ENCODE measurements around the gene USO1. TPM values are rescaled to one million over a fixed set of nuclear protein-coding genes. Genes with fewer than 3 reads are reported as not detected.

The USO1 gene
- total and polyA plus RNA-seq, 3 experiments from 2014 or later = 33.5 to 41.5 (median 39.9) TPM

- H3K4me3 Mint-ChIP-seq = peak overlapping the region; percentile 93 to 100 (median 98)
- peaks cover 0 to 17% (median 0%) of the 10 kb centered on the region in 3 donors for H3K36me3 Mint-ChIP-seq
- ChIA-PET POLR2A (interaction anchor here (0.6 to 0.8 kb wide), 2 partner anchors 20 to 212 kb away, joined by 3 to 4 read pairs; partner anchors contain the start of genes RCHY1 and THAP6), CTCF (no interaction called here)
- peaks cover 48 to 80% (median 63%) of the 10 kb centered on the region in 3 donors for H3K4me1 Mint-ChIP-seq
- H3K9me3 Mint-ChIP-seq = peaks cover 0 to 2% (median 0%) of the 10 kb centered on the region in 5 donors
- no peaks in the 10 kb centered on the region for H3K36me3 ChIP-seq (ENCODE audit: insufficient read depth, low read length)
- H3K4me1 ChIP-seq (ENCODE audit: insufficient read depth, low read length) = peaks cover 37% of the 10 kb centered on the region
- no peak overlapping the region for H3K27ac ChIP-seq (ENCODE audit: low read depth, low read length)
- DNase-seq = no peak
- H3K27ac Mint-ChIP-seq = peak overlapping the region; percentile 3 to 98 (median 62)
- no peaks in the 10 kb centered on the region for H3K9me3 ChIP-seq (ENCODE audit: low read length)
- H3K27me3 ChIP-seq (ENCODE audit: insufficient read depth, low read length, poor library complexity, severe bottlenecking) = no peaks in the 10 kb centered on the region
- H3K4me3 ChIP-seq (ENCODE audit: low read length) = peak overlapping the region; percentile 36
- H3K27me3 Mint-ChIP-seq = peaks cover 0 to 4% of the 10 kb centered on the region in 2 donors
These were observed 2.2 kb downstream of the USO1 start for GRCh38 chr4:75726577-75726976.

- CTCF ChIA-PET = interaction anchor here (1.2 kb wide), 2 partner anchors 38 to 121 kb away, joined by 3 read pairs; no protein-coding TSS in a partner anchor
- Histone ChIP-seq H3K27me3 (ENCODE audit: insufficient read depth, low read length, poor library complexity, severe bottlenecking) (no peaks in the 10 kb centered on the region), H3K4me3 (ENCODE audit: low read length) (peak overlapping the region; percentile 36), H3K36me3 (ENCODE audit: insufficient read depth, low read length) (no peaks in the 10 kb centered on the region), H3K4me1 (ENCODE audit: insufficient read depth, low read length) (peaks cover 37% of the 10 kb centered on the region), H3K9me3 (ENCODE audit: low read length) (no peaks in the 10 kb centered on the region), H3K27ac (ENCODE audit: low read depth, low read length) (no peak overlapping the region)
- peaks cover 0 to 17% (median 0%) of the 10 kb centered on the region in 3 donors for H3K36me3 Mint-ChIP-seq
- peaks cover 0 to 4% of the 10 kb centered on the region in 2 donors for H3K27me3 Mint-ChIP-seq
- no peak for DNase-seq
- H3K9me3 Mint-ChIP-seq = peaks cover 0 to 2% (median 0%) of the 10 kb centered on the region in 5 donors
- H3K4me3 Mint-ChIP-seq = peak overlapping the region; percentile 93 to 100 (median 98)
- POLR2A ChIA-PET = interaction anchor here (0.6 to 0.8 kb wide), 2 partner anchors 20 to 213 kb away, joined by 3 to 4 read pairs; partner anchors contain the start of genes RCHY1 and THAP6
- H3K27ac Mint-ChIP-seq = peak overlapping the region; percentile 3 to 98 (median 62)
- H3K4me1 Mint-ChIP-seq = peaks cover 47 to 78% (median 61%) of the 10 kb centered on the region in 3 donors
These were observed 2.7 kb downstream of the USO1 start for GRCh38 chr4:75727073-75727472.

- DNase-seq = no peak
- H3K27ac ChIP-seq (ENCODE audit: low read depth, low read length) = no peak overlapping the region
- H3K9me3 ChIP-seq (ENCODE audit: low read length) = no peaks in the 10 kb centered on the region
- CTCF ChIA-PET = no interaction called here
- H3K4me3 ChIP-seq (ENCODE audit: low read length) = no peak overlapping the region
- peaks cover 27% of the 10 kb centered on the region for H3K4me1 ChIP-seq (ENCODE audit: insufficient read depth, low read length)
- POLR2A ChIA-PET = no interaction called here
- no peak overlapping the region for H3K27ac Mint-ChIP-seq
- no peaks in the 10 kb centered on the region for H3K27me3 Mint-ChIP-seq
- H3K27me3 ChIP-seq (ENCODE audit: insufficient read depth, low read length, poor library complexity, severe bottlenecking) = no peaks in the 10 kb centered on the region
- H3K4me1 Mint-ChIP-seq = peaks cover 41 to 71% (median 62%) of the 10 kb centered on the region in 3 donors
- H3K36me3 ChIP-seq (ENCODE audit: insufficient read depth, low read length) = no peaks in the 10 kb centered on the region
- no peak overlapping the region for H3K4me3 Mint-ChIP-seq
- peaks cover 0 to 11% (median 4%) of the 10 kb centered on the region in 3 donors for H3K36me3 Mint-ChIP-seq
- no peaks in the 10 kb centered on the region for H3K9me3 Mint-ChIP-seq
These were observed 5.5 kb downstream of the USO1 start for GRCh38 chr4:75729836-75730235.

GRCh38 chr4:75733369-75733768 lies 9.0 kb downstream of the USO1 start:
- H3K36me3 ChIP-seq (ENCODE audit: insufficient read depth, low read length) = no peaks in the 10 kb centered on the region
- ChIA-PET CTCF (interaction anchor here (1.8 kb wide), 1 partner anchor 9 kb away, joined by 6 read pairs; the partner anchor contains the start of gene USO1), POLR2A (interaction anchor here (0.6 kb wide), 1 partner anchor 223 kb away, joined by 4 read pairs; no protein-coding TSS in a partner anchor)
- Mint-ChIP-seq H3K4me1 (peaks cover 29 to 60% (median 51%) of the 10 kb centered on the region in 3 donors), H3K27me3 (no peaks in the 10 kb centered on the region), H3K9me3 (no peaks in the 10 kb centered on the region), H3K4me3 (no peak overlapping the region), H3K36me3 (peaks cover 4 to 8% (median 6%) of the 10 kb centered on the region in 3 donors), H3K27ac (peak overlapping the region in 3 of 8 donors; percentile 0 to 21 (median 4))
- H3K27me3 ChIP-seq (ENCODE audit: insufficient read depth, low read length, poor library complexity, severe bottlenecking) = no peaks in the 10 kb centered on the region
- H3K4me3 ChIP-seq (ENCODE audit: low read length) = no peak overlapping the region
- H3K4me1 ChIP-seq (ENCODE audit: insufficient read depth, low read length) = no peaks in the 10 kb centered on the region
- no peak for DNase-seq
- H3K9me3 ChIP-seq (ENCODE audit: low read length) = no peaks in the 10 kb centered on the region
- no peak overlapping the region for H3K27ac ChIP-seq (ENCODE audit: low read depth, low read length)

- Histone ChIP-seq H3K4me1 (ENCODE audit: insufficient read depth, low read length) (no peaks in the 10 kb centered on the region), H3K27ac (ENCODE audit: low read depth, low read length) (no peak overlapping the region), H3K4me3 (ENCODE audit: low read length) (no peak overlapping the region), H3K36me3 (ENCODE audit: insufficient read depth, low read length) (no peaks in the 10 kb centered on the region), H3K9me3 (ENCODE audit: low read length) (no peaks in the 10 kb centered on the region), H3K27me3 (ENCODE audit: insufficient read depth, low read length, poor library complexity, severe bottlenecking) (no peaks in the 10 kb centered on the region)
- H3K36me3 Mint-ChIP-seq = peaks cover 4 to 7% (median 6%) of the 10 kb centered on the region in 3 donors
- H3K4me3 Mint-ChIP-seq = no peak overlapping the region
- DNase-seq = no peak
- no peaks in the 10 kb centered on the region for H3K27me3 Mint-ChIP-seq
- ChIA-PET POLR2A (no interaction called here), CTCF (no interaction called here)
- H3K4me1 Mint-ChIP-seq = peaks cover 25 to 50% (median 41%) of the 10 kb centered on the region in 3 donors
- H3K27ac Mint-ChIP-seq = peak overlapping the region in 1 of 8 donors; percentile 42
- no peaks in the 10 kb centered on the region for H3K9me3 Mint-ChIP-seq
These were observed 11.1 kb downstream of the USO1 start for GRCh38 chr4:75735525-75735924.

GRCh38 chr4:75736862-75737261 lies 12.5 kb downstream of the USO1 start:
- peaks cover 4 to 7% (median 6%) of the 10 kb centered on the region in 3 donors for H3K36me3 Mint-ChIP-seq
- H3K4me3 ChIP-seq (ENCODE audit: low read length) = no peak overlapping the region
- no peaks in the 10 kb centered on the region for H3K9me3 Mint-ChIP-seq
- H3K4me1 ChIP-seq (ENCODE audit: insufficient read depth, low read length) = no peaks in the 10 kb centered on the region
- peak overlapping the region in 1 of 8 donors; percentile 26 for H3K27ac Mint-ChIP-seq
- DNase-seq = no peak
- no peaks in the 10 kb centered on the region for H3K36me3 ChIP-seq (ENCODE audit: insufficient read depth, low read length)
- no peaks in the 10 kb centered on the region for H3K27me3 ChIP-seq (ENCODE audit: insufficient read depth, low read length, poor library complexity, severe bottlenecking)
- POLR2A ChIA-PET = no interaction called here
- no peaks in the 10 kb centered on the region for H3K27me3 Mint-ChIP-seq
- peaks cover 26 to 52% (median 41%) of the 10 kb centered on the region in 3 donors for H3K4me1 Mint-ChIP-seq
- no peak overlapping the region for H3K4me3 Mint-ChIP-seq
- H3K9me3 ChIP-seq (ENCODE audit: low read length) = no peaks in the 10 kb centered on the region
- no peak overlapping the region for H3K27ac ChIP-seq (ENCODE audit: low read depth, low read length)
- CTCF ChIA-PET = no interaction called here

GRCh38 chr4:75737398-75737797 lies 13.0 kb downstream of the USO1 start:
- Mint-ChIP-seq H3K4me1 (peaks cover 26 to 52% (median 37%) of the 10 kb centered on the region in 3 donors), H3K27me3 (no peaks in the 10 kb centered on the region), H3K4me3 (no peak overlapping the region), H3K9me3 (no peaks in the 10 kb centered on the region), H3K36me3 (peaks cover 4 to 10% (median 7%) of the 10 kb centered on the region in 3 donors), H3K27ac (peak overlapping the region in 1 of 8 donors; percentile 59)
- no peak for DNase-seq
- no peaks in the 10 kb centered on the region for H3K36me3 ChIP-seq (ENCODE audit: insufficient read depth, low read length)
- ChIA-PET CTCF (no interaction called here), POLR2A (no interaction called here)
- no peak overlapping the region for H3K27ac ChIP-seq (ENCODE audit: low read depth, low read length)
- H3K4me3 ChIP-seq (ENCODE audit: low read length) = no peak overlapping the region
- H3K27me3 ChIP-seq (ENCODE audit: insufficient read depth, low read length, poor library complexity, severe bottlenecking) = no peaks in the 10 kb centered on the region
- no peaks in the 10 kb centered on the region for H3K4me1 ChIP-seq (ENCODE audit: insufficient read depth, low read length)
- H3K9me3 ChIP-seq (ENCODE audit: low read length) = no peaks in the 10 kb centered on the region

- H3K4me1 Mint-ChIP-seq = peaks cover 21 to 46% (median 25%) of the 10 kb centered on the region in 3 donors
- no peak for DNase-seq
- Histone ChIP-seq H3K27me3 (ENCODE audit: insufficient read depth, low read length, poor library complexity, severe bottlenecking) (no peaks in the 10 kb centered on the region), H3K27ac (ENCODE audit: low read depth, low read length) (no peak overlapping the region), H3K4me3 (ENCODE audit: low read length) (no peak overlapping the region), H3K9me3 (ENCODE audit: low read length) (no peaks in the 10 kb centered on the region), H3K4me1 (ENCODE audit: insufficient read depth, low read length) (peaks cover 1% of the 10 kb centered on the region), H3K36me3 (ENCODE audit: insufficient read depth, low read length) (no peaks in the 10 kb centered on the region)
- no peak overlapping the region for H3K27ac Mint-ChIP-seq
- POLR2A ChIA-PET = no interaction called here
- CTCF ChIA-PET = interaction anchor here (2.2 kb wide), 1 partner anchor 17 kb away, joined by 7 read pairs; the partner anchor contains the start of gene USO1
- no peak overlapping the region for H3K4me3 Mint-ChIP-seq
- H3K36me3 Mint-ChIP-seq = peaks cover 0 to 12% (median 11%) of the 10 kb centered on the region in 3 donors
- no peaks in the 10 kb centered on the region for H3K27me3 Mint-ChIP-seq
- no peaks in the 10 kb centered on the region for H3K9me3 Mint-ChIP-seq
These were observed 16.6 kb downstream of the USO1 start for GRCh38 chr4:75741027-75741426.

Measured in CD8-positive, alpha-beta memory T cell (primary cell).